Activated CD8-positive, alpha-beta memory T cell treated with anti-CD3 and anti-CD28 coated beads for 24 hours (primary cell): ENCODE measurements around the gene DLAT.
"Not testable (repeated sequence)": the region's sequence is repeated elsewhere in the genome, so short reads cannot be mapped to it uniquely, and the experiment has no call there.

Source experiments
- DNase-seq: peaks from one replicate; pipeline ENCODE4 v3.0.0-alpha.2; 2020

DLAT gene

DNA sequence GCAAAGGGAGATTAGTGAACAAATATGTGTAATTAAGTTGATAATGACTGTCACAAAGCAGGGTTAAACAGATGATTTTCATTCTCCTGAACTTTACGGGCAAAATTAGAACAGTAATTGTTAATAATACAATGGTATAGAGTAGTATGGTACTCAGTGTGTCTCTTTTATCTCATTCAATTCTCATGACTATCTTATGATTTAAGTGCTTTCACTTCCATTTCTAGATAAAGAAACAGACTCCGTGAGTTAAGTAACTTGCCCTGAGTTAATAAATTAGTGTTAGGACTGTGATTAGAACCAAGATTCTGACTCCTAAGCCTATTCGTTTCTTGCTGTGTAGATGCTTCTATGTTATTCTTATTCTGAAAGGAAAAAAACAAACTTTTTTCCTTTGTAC is 26.6 kb downstream of the DLAT start:
- no peak for DNase-seq

DNA sequence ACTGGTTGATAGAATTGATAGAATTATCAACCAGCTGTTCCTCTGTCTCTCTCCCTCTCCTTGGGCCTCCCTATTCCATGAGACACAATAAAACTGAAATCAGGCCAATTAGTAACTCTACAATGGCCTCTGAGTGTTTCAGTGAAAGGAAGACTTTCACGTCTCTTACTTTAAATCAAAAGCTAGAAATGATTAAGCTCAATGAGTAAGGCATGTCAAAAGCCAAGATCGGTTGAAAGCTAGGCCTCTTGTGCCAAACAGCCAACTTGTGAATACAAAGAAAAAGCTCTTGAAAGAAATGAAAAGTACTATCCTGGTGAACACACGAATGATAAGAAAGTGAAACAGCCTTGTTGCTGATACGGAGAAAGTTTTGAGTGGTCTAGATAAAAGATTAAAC is 32.0 kb downstream of the DLAT start:
- no peak for DNase-seq

DNA sequence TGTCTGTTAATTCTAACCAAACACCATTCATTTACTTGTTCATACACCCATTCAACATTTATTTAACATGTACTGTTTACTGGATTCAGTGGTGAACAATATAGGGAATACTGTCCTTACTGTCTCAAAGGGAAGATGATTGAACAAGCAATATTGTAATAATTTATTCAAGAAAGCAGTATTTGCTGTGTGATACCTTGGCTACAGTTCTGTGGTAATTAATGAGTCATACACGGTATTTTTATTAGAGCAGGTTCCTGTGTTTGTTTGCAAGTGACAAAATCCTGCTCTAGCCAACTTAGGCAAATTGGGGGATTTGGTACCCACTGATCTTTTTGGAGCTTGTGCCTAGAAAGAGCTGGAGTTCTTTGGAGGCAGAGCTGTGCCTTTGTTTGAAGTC is 32.9 kb downstream of the DLAT start:
- DNase-seq = no peak

DNA sequence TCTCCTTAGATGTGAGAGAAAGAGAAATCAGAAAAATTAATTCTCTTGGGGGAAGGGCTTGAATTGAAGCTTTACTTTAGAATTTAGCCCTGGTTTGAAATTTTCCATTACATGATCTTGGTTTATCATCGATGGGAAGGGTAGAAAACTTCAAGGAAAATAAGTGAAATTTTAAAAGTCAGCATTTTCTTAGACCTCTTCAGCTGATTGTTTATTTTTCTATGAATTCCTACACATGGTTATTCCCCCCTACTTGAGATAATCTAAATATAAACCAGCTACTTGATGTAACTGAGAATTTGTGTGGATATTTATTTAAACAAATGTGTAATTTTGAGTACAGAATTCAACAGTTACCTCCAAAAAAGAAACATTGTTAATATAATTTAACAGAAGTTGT is 37.7 kb downstream of the DLAT start:
- no peak for DNase-seq

DNA sequence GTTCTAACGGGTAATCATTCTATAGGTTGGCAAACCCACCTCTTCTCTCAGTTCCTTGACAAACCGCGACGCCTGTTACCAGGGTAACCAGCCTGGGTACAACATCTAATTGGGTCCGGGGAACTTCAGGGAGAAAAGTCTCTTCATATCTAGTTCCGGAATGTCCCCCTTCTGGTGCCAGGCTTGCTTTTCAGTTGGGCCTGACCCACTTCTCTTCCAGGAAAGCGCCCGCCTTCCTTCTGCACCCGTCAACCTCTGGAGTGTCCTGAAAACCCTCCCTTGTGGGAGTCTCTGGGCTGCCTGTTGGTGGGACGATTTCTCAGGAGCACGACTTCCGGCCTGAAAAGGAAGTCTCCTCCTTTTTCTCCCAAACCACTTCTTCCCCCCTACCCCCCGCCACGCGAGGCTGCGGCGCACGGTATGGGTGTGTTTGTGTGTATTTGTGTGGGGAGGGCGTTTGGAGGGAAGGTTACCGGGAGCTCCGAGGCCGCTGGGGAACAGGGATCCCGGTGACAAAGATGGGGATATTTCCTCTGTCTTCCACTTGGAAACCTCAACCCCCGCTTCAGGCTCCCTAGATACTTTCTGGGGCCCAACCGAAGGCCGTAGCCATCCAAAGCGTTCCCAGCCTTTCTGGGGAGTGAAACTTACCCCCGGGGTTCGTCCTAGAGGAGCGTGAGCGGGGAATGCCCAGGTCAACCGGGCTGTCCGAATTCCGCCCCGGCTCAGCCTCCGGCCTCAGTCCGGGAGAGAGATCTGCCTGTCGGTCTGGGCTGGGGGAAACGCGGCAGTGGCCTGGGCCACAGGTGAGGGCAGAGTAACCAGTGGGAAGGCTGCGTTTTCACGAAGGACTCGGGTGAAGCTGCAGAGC is 49.0 kb downstream of the DLAT start, which contains the start of the genes NKAPD1 and PIH1D2:
Gene NKAPD1, plus strand, starts transcription at position 359 of the 871 bp plus-strand sequence. CDS start 1,276 bp downstream, outside the sequence.
Gene PIH1D2, minus strand, starts transcription at position 77 of the 871 bp plus-strand sequence. CDS start 843 bp downstream, outside the sequence.
- peak; percentile 92 for DNase-seq

DNA sequence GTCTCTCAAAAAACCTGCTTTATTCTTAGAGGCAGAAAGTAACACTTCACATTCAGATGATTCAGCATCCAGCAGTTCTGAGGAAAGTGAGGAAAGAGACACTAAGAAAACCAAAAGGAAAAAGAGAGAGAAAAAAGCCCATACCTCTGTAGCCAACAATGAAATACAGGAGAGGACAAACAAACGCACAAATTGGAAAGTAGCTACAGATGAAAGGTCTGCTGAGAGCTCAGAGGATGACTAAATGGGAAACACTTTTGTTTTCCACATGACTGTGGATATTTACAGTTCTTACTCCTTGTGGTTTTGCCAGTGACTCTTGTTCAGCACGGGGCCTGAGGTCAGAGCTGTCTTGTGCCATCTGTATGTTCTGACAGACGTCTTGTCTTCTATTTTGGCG is 57.5 kb downstream of the DLAT start:
- no peak for DNase-seq

DNA sequence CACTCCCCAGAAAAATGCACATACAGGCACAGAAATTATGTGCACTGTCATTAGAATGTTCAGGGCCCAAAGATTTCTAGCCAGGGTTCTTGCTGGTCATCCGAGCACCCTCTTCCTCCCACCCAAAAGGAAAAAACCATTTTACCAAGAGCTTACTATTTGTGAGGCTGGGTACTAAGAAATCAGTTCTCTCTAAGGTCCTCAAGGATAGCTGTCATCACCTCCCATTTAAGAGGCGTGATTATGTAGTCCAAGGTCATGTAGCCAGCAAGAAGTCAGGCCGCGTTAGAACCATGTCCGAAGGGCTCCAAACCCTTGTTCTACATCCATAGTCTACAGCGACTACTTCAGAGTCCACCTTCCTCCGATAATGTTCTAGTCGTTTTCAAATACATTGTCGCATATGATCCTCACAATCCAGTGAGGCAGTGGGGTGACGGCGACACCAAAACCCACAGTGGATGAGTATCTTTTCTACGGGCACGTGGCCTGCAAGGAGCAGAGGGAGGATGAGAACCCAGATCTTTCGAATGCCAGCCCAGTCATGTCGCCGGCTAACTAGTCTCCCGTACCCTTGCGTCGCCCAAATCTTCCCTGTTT is 60.7 kb downstream of the DLAT start:
- no peak for DNase-seq

DNA sequence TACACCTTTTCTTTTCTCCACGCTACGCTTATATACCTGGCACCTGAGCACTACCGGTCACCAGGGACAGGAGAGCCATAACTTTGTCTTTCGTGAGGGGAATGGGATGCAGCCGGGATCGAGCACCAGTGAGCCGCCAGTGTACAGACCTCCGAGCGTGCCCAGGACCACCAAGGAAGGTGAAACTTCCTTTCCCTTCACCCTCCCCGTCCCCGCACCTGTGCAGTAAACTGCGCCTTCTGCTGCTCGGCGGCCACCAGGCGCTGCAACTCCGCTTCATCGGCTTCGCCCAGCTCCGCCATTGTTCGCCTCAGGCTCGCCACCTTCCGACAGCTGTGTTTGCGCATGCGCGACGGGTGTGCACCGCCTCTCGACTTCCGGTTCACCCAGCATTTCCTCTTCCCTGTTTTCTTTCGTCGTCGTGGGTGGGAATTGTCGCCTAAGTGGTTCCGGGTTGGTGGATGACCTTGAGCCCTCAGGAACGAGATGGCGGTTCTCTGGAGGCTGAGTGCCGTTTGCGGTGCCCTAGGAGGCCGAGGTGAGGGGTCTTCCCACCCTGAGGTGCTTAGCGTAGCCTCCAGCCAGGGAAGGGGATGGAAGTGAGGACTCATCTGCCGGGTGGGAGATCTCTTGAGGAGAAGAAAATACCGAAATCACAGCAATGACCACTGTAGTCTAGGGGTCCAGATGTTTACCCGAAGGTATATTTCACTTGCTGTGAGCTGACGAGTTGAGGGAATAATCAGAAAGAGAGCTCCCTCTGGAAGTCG is 61.4 kb downstream of the DLAT start, which contains the start of the genes SDHD and TIMM8B:
Gene SDHD, plus strand, starts transcription at position 452 of the 770 bp plus-strand sequence. Its CDS starts 35 bp downstream, at position 487.
Gene TIMM8B, minus strand, starts transcription at position 335 of the 770 bp plus-strand sequence. Its CDS starts 33 bp downstream, at position 302.
- DNase-seq = peak; percentile 96

DNA sequence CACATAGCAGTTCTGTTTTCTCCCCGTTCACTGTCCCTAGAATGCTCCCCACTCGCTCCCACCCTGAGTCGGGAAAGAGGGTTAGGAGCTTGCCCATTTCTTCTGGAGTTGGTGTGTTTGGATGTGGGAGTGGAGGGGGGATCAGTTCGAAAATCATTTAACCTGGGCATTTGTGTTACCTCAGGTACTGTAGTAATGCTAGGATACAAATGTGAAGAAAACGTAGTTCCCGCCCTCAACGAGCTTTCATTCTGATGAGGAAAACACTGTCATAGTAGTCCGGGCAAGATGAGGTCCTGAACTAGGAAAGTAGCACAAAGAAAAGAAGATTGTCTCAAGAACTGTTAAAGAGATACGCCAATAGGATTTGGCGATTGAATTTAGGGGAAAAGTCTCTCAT is 62.0 kb downstream of the DLAT start:
- no peak for DNase-seq

DNA sequence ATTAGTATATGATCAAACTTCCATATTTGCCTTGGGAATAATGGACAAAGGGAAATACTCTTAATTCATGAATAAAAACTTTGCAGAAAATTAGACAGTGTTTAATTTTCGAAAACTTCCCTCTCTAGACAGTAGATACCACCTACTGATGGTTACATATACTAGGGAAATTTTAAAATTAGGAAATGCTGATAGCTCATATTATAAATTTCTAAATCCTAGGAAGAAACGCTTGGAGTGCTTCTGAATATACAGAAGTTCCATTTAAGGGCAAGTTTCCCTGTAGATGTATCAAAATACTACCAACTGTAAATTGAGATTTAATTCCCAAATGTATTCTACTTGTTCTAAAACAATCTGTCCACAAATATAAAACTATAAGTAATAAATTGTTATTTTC is 70.1 kb downstream of the DLAT start:
- DNase-seq = not testable (repeated sequence)

DNA sequence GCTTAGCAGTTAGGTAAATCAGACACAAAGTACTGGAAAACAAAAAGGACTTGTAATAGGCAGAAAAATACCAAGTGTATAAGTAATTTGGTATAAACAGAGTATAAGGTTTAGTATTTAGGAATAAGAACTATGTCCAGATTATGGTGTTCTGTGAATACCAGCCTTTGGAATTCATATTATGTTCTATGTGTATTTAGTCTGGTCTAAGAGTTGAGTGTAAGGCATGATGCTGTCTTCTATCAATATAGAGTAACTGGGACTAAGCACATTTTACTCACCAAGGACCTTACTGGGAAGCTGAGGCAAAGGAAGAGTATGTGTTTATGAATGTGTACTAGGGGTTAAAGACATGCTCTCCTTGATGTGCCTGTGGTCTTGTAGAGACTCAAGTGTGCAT is 71.0 kb downstream of the DLAT start:
- DNase-seq = no peak

DNA sequence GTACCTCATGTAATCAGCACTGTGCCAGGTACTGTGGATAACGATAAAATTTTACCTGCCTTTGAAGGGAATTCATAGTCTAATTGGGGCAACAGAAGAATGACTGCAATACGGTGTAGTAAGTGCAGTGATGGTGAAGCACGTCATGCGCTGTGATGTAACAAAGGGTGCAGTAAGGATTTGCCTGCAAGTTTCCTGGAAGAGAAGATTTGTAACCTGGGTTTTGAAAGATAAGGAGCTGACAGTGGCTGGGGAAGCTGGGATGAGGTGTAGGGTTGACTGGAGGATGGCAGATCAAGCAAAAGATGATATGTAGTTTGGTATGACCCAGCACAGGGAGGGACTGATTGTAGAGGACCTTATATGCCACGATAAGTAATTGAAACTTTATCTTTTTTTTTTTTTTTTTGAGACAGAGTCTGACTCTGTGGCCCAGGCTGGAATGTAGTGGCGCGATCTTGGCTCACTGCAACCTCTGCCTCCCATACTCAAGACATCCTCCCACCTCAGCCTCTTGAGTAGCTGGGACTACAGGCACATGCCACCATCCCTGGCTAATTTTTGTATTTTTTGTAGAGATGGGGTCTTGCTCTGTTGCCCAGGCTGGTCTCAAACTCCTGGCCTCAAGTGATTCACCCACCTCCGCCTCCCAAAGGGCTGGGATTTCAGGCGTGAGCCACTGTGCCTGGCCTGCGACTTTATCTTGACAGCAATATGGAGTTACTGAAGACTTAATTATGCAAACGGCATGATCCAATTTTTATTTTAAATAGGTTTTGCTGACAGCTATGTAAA is 72.7 kb downstream of the DLAT start:
- no peak for DNase-seq

DNA sequence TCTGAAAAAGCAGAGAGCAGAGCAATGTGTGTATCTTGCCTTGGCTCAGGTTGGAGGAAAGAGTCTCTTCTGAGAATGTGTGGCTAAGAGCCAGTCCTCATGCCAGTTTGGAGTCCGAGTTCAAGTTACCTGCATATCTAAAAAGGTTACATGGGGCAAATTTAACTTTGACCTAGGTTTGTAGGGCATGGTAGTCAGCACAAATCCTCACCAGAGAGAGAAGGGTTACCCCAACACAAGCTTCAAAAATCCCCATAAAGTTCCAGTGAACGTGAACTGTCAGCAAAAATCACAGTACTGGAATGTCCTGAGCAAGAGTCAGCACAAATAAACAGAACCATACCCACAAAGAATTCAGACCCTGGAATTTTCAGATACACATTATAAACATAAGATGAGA is 75.3 kb downstream of the DLAT start:
- DNase-seq = no peak

DNA sequence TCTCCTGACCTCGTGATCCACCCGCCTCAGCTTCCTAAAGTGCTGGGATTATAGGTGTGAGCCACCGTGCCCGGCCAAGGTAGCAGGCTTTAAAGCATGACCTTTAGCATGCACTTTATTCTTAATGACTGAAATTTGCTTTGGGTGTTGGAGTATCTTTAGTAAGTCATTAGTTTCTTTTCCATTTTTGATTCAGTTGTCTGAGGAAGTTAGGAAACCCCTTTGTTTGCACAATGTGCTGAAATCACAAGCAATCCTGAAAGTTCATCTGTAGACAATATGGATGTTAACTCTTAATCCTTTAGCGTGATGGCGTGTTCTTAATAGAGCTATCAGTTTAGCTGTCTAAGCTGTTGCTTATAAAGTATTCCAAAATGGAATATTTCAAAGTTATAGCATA is 78.2 kb downstream of the DLAT start:
- no peak for DNase-seq

DNA sequence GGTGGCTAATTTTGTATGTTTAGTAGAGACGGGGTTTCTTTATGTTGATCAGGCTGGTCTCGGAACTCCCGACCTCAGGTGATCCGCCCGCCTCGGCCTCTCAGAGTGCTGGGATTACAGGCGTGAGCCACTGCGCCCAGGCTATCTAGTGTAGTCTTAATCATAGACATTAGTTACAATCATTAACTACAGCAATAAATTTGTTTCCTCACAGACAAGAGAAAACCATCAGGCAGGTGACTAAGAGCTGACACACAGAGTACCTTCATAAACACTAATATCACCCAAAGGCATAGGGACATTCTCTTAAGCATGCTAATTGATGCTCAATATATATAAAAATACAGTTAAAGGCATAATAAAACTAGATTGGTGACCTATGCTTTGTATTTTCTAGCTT is 80.9 kb downstream of the DLAT start:
- DNase-seq = no peak
